HCT116 (cell line): ENCODE results near the gene HRH4. TPM values are rescaled to one million over a fixed set of nuclear protein-coding genes. Genes with fewer than 3 reads are reported as not detected.

ENCODE experiments used
- ATAC-seq: fragments of 200-7000 bp; cut with Tn5 transposase; 2 replicates; pipeline ENCODE4 v1.9.1; 2020; ENCODE audit warnings: mild to moderate bottlenecking, moderate library complexity
- BruUV-seq: library from RNA; stranded (reverse); fragments of 400-500 nt; replicated peaks from 2 replicates; lab custom pipeline; 2021; lab: Mats Ljungman, UMichigan
- CTCF ChIA-PET: fragments of 300-600 bp; sonication (Branson Sonifier 250); formaldehyde crosslinking; loops from one replicate; lab custom pipeline; 2021; ENCODE audit warnings: antibody characterized with exemption; lab: Charles Lee
- POLR2A ChIA-PET: fragments of 300-600, 350-600 bp; sonication (Branson Sonifier 250); formaldehyde crosslinking; loops from one replicate; lab custom pipeline; 2021; ENCODE audit warnings: antibody characterized with exemption; lab: Charles Lee
- RAD21 ChIA-PET, 2 experiments: fragments of 300-600 bp; sonication (Branson Sonifier 250); formaldehyde crosslinking; loops; one replicate each; lab custom pipeline; 2023; ENCODE audit warnings: low total read pairs in 2 of 2; ENCODE audit not compliant: uncharacterized antibody in 2 of 2, unreplicated experiment in 2 of 2, low non-redundant PET in 1 of 2; lab: Charles Lee
- DNase-seq: peaks from one replicate; pipeline ENCODE4 v3.0.0-alpha.2; 2010; ENCODE audit warnings: low read depth, low spot score
- H2AFZ ChIP-seq: fragments of 200-600 bp; shearing (Covaris generic), sonication (generic); 2 replicates; pipeline ENCODE4 v1.6.1; 2017; ENCODE audit warnings: low read depth, mixed run types, mixed read lengths, antibody characterized with exemption, low read length; ENCODE audit not compliant: poor library complexity, severe bottlenecking
- H3K27ac ChIP-seq: 2 replicates; pipeline ENCODE4 v1.5.1; 2012; ENCODE audit warnings: low read depth, low read length
- H3K27me3 ChIP-seq: fragments of 200-600 bp; sonication (generic); 2 replicates; pipeline ENCODE4 v1.6.1; 2016; ENCODE audit warnings: mixed run types, low read length, mixed read lengths; ENCODE audit not compliant: insufficient read depth
- H3K36me3 ChIP-seq, 2 experiments: fragments of 200-500 bp in 1 of 2; fragments of 200-600 bp in 1 of 2; sonication (Bioruptor generic) in 1 of 2; sonication (generic) in 1 of 2; 2 replicates each; pipeline versions ENCODE4 v1.5.1 to v1.6.1; 2014 to 2016; ENCODE audit warnings: low read length in 2 of 2, inconsistent platforms in 1 of 2, mixed read lengths in 1 of 2, mixed run types in 1 of 2; ENCODE audit not compliant: insufficient read depth in 2 of 2, control insufficient read depth in 1 of 2
- H3K4me1 ChIP-seq, 2 experiments: fragments of 200-600 bp in 1 of 2; sonication (generic) in 1 of 2; 2 replicates each; pipeline versions ENCODE4 v1.5.1 to v1.6.1; 2012 to 2017; ENCODE audit warnings: low read length in 2 of 2, inconsistent platforms in 1 of 2, mild to moderate bottlenecking in 1 of 2, mixed read lengths in 1 of 2, mixed run types in 1 of 2, moderate library complexity in 1 of 2; ENCODE audit not compliant: insufficient read depth in 2 of 2, control insufficient read depth in 1 of 2
- H3K4me2 ChIP-seq: fragments of 200-600 bp; sonication (generic); 2 replicates; pipeline ENCODE4 v1.6.1; 2017; ENCODE audit warnings: mixed run types, low read length, mixed read lengths
- H3K4me3 ChIP-seq, 2 experiments: fragments of 200-600 bp in 1 of 2; sonication (generic) in 1 of 2; replicated peaks in 1 of 2; 2 replicates each; pipeline ENCODE4 v1.5.1; 2011 to 2016; ENCODE audit warnings: low read length in 2 of 2, control low read depth in 1 of 2, low read depth in 1 of 2, mild to moderate bottlenecking in 1 of 2, mixed read lengths in 1 of 2, mixed run types in 1 of 2
- H3K79me2 ChIP-seq: fragments of 200-600 bp; sonication (generic); 2 replicates; pipeline ENCODE4 v1.6.1; 2017; ENCODE audit warnings: mild to moderate bottlenecking, mixed run types, low read length, moderate library complexity, mixed read lengths; ENCODE audit not compliant: insufficient read depth
- H3K9ac ChIP-seq: fragments of 200-600 bp; sonication (generic); 2 replicates; pipeline ENCODE4 v1.6.1; 2016; ENCODE audit warnings: low read length, mixed read lengths
- H3K9me2 ChIP-seq: fragments of 200-600 bp; sonication (generic), shearing (Covaris generic); 2 replicates; pipeline ENCODE4 v1.6.1; 2017; ENCODE audit warnings: mixed run types, mild to moderate bottlenecking, moderate library complexity; ENCODE audit not compliant: insufficient read depth
- H3K9me3 ChIP-seq, 2 experiments: fragments of 200-500 bp in 1 of 2; fragments of 200-600 bp in 1 of 2; sonication (Bioruptor generic) in 1 of 2; sonication (generic) in 1 of 2; 2 replicates each; pipeline ENCODE4 v1.6.1; 2014 to 2017; ENCODE audit warnings: low read length in 2 of 2, mixed read lengths in 2 of 2, inconsistent platforms in 1 of 2, low read depth in 1 of 2, mild to moderate bottlenecking in 1 of 2, mixed run types in 1 of 2, moderate library complexity in 1 of 2; ENCODE audit not compliant: control insufficient read depth in 1 of 2, insufficient read depth in 1 of 2
- H4K20me1 ChIP-seq: fragments of 200-600 bp; sonication (generic), shearing (Covaris generic); 2 replicates; pipeline ENCODE4 v1.6.1; 2017; ENCODE audit warnings: mixed run types, mild to moderate bottlenecking, moderate library complexity; ENCODE audit not compliant: insufficient read depth
- CBX3 ChIP-seq: IDR thresholded peaks from 2 replicates; pipeline ENCODE4 v1.6.1; 2012; ENCODE audit warnings: low read depth
- EGR1 ChIP-seq: IDR thresholded peaks from 2 replicates; pipeline ENCODE4 v1.6.1; 2012; ENCODE audit warnings: low read depth
- POLR2A ChIP-seq: IDR thresholded peaks from 2 replicates; pipeline ENCODE4 v1.7.0; 2011; ENCODE audit warnings: borderline replicate concordance; ENCODE audit not compliant: insufficient read depth, insufficient read length; ENCODE audit errors: extremely low read depth
- RAD21 ChIP-seq: IDR thresholded peaks from 2 replicates; pipeline ENCODE4 v1.6.1; 2012; ENCODE audit warnings: low read depth, mild to moderate bottlenecking
- SRF ChIP-seq: IDR thresholded peaks from 2 replicates; pipeline ENCODE4 v1.6.1; 2012; ENCODE audit warnings: low read depth
- ZNF274 ChIP-seq: fragments of 200-500 bp; sonication (Bioruptor generic); IDR thresholded peaks from 2 replicates; pipeline ENCODE4 v1.6.1; 2014; ENCODE audit warnings: mild to moderate bottlenecking, low read depth, low read length, inconsistent platforms
- intact Hi-C: fragments of 100-400 bp; cut with micrococcal nuclease; formaldehyde crosslinking; loops from 2 replicates; pipeline ENCODE4 v1.10.0; 2022
- total RNA-seq: library from RNA; stranded (reverse); gene quantifications from one replicate; pipeline ENCODE4 v1.2.1, GENCODE V29; 2021; ENCODE audit not compliant: unreplicated experiment
- TF ChIP-seq, protein P1 (sequence below): IDR thresholded peaks from 2 replicates; pipeline ENCODE4 v1.6.1; 2012; ENCODE audit warnings: low read depth
- TF ChIP-seq, protein P2 (sequence below): IDR thresholded peaks from 2 replicates; pipeline ENCODE4 v1.6.1; 2012

The HRH4 gene
- total RNA-seq, 1 experiment from 2014 or later, result not detected

DNA sequence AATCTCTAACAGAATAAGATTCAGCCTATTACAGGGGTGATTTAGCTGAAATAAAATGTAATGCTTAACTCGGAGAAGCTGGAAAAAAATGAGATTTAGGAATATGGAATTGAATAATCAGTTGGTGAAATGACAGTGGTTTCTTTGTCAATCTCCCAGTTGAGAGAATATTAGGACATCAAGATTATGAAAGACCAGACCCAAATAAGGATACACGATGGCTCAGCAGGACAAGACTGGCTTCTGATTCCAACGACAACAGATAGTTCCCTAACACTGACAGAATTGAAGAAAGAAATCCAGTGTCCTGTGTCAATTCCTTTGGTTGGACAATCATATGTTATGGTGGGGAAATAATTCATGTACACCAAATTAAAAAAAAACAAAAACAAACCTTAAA is 55.8 kb downstream of the HRH4 start:
- Histone ChIP-seq H3K9ac (no peak overlapping the region), H3K9me2 (no peaks in the 10 kb centered on the region), H4K20me1 (no peaks in the 10 kb centered on the region), H3K9me3 (no peaks in the 10 kb centered on the region), H3K79me2 (no peaks in the 10 kb centered on the region), H2AFZ (no peak overlapping the region), H3K27me3 (no peaks in the 10 kb centered on the region), H3K4me1 (peaks cover 0 to 4% of the 10 kb centered on the region in 2 experiments; a peak in 1 of 4 replicates), H3K27ac (no peak overlapping the region), H3K4me3 (no peak overlapping the region), H3K36me3 (no peaks in the 10 kb centered on the region), H3K4me2 (no peak overlapping the region)
- no peak for ATAC-seq
- BruUV-seq, result no TSS peak
- intact Hi-C loops, result no loop called here
- POLR2A ChIA-PET, result no interaction called here
- CTCF ChIA-PET, result no interaction called here
- DNase-seq, result no peak
- RAD21 ChIA-PET, result no interaction called here
- TF ChIP-seq CBX3 (no peak), ZNF274 (no peak), POLR2A (no peak), EGR1 (no peak), RAD21 (no peak), SRF (no peak)
- TF ChIP-seq, protein P1, sequence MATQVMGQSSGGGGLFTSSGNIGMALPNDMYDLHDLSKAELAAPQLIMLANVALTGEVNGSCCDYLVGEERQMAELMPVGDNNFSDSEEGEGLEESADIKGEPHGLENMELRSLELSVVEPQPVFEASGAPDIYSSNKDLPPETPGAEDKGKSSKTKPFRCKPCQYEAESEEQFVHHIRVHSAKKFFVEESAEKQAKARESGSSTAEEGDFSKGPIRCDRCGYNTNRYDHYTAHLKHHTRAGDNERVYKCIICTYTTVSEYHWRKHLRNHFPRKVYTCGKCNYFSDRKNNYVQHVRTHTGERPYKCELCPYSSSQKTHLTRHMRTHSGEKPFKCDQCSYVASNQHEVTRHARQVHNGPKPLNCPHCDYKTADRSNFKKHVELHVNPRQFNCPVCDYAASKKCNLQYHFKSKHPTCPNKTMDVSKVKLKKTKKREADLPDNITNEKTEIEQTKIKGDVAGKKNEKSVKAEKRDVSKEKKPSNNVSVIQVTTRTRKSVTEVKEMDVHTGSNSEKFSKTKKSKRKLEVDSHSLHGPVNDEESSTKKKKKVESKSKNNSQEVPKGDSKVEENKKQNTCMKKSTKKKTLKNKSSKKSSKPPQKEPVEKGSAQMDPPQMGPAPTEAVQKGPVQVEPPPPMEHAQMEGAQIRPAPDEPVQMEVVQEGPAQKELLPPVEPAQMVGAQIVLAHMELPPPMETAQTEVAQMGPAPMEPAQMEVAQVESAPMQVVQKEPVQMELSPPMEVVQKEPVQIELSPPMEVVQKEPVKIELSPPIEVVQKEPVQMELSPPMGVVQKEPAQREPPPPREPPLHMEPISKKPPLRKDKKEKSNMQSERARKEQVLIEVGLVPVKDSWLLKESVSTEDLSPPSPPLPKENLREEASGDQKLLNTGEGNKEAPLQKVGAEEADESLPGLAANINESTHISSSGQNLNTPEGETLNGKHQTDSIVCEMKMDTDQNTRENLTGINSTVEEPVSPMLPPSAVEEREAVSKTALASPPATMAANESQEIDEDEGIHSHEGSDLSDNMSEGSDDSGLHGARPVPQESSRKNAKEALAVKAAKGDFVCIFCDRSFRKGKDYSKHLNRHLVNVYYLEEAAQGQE, result no peak
- TF ChIP-seq, protein P2, sequence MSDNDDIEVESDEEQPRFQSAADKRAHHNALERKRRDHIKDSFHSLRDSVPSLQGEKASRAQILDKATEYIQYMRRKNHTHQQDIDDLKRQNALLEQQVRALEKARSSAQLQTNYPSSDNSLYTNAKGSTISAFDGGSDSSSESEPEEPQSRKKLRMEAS, result no peak
